Natural killer cell treated with Interleukin-12 subunit alpha and Interleukin-12 subunit beta and Interleukin-15 and Interleukin-18, amount 100 ng/mL, for 72 hours (primary cell): ENCODE measurements around the gene HBZ. TPM values are rescaled to one million over a fixed set of nuclear protein-coding genes. Genes with fewer than 3 reads are reported as not detected.

ENCODE experiments used
- total RNA-seq, 2 donors: library from RNA; stranded (reverse); gene quantifications; one replicate each; pipeline ENCODE4 v1.2.3, GENCODE V29; 2022

Gene HBZ
- total RNA-seq, 2 donors from 2014 or later: not detected

Other genes with a start within 250 kb of the HBZ start
- gene POLR3K, start 99.0 kb upstream of the HBZ start, total RNA-seq: 10 to 100 TPM; 39.8 to 84.7 TPM
- gene SNRNP25, start 98.8 kb upstream of the HBZ start, total RNA-seq: 10 to 100 TPM; 35.6 to 39.8 TPM
- 1 to 10 TPM in 1 of 2 donors, under 1 TPM in 1; 0.84 to 2.5 TPM for gene RHBDF1, start 80.0 kb upstream of the HBZ start, total RNA-seq
- gene MPG, start 74.4 kb upstream of the HBZ start, total RNA-seq: 10 to 100 TPM; 39.9 to 43.8 TPM
- gene NPRL3, start 14.0 kb upstream of the HBZ start, total RNA-seq: 10 to 100 TPM; 33.3 to 68.5 TPM
- not detected for gene HBM, start 13.3 kb downstream of the HBZ start, total RNA-seq
- not detected for gene HBA2, start 20.2 kb downstream of the HBZ start, total RNA-seq
- gene HBA1, start 24.0 kb downstream of the HBZ start, total RNA-seq: 1 to 10 TPM in 1 of 2 donors, not detected in 1; 4.6 TPM
- not detected for gene HBQ1, start 27.8 kb downstream of the HBZ start, total RNA-seq
- 100 to 1,000 TPM in 1 of 2 donors, 10 to 100 TPM in 1; 54.2 to 115 TPM for gene LUC7L, start 76.8 kb downstream of the HBZ start, total RNA-seq
- gene FAM234A, start 82.2 kb downstream of the HBZ start, total RNA-seq: 10 to 100 TPM; 10.5 to 13.0 TPM
- gene RGS11, start 123.3 kb downstream of the HBZ start, total RNA-seq: not detected
- not detected for gene ARHGDIG, start 127.9 kb downstream of the HBZ start, total RNA-seq
- not detected for gene PDIA2, start 130.5 kb downstream of the HBZ start, total RNA-seq
- 10 to 100 TPM; 20.1 to 29.1 TPM for gene AXIN1, start 200.1 kb downstream of the HBZ start, total RNA-seq
- 10 to 100 TPM; 80.6 to 98.6 TPM for gene MRPL28, start 217.9 kb downstream of the HBZ start, total RNA-seq
- gene PGAP6, start 229.3 kb downstream of the HBZ start, total RNA-seq: 10 to 100 TPM; 39.4 to 46.8 TPM
- gene NME4, start 244.6 kb downstream of the HBZ start, total RNA-seq: 1 to 10 TPM; 2.7 to 9.1 TPM
- 10 to 100 TPM in 1 of 2 donors, 1 to 10 TPM in 1; 4.5 to 28.6 TPM for gene DECR2, start 249.2 kb downstream of the HBZ start, total RNA-seq